Transverse colon (tissue), 4 donors: ENCODE results near the gene ZNF786. TPM values are rescaled to one million over a fixed set of nuclear protein-coding genes. Genes with fewer than 3 reads are reported as not detected.

Experiments used
- DNase-seq: peaks from one replicate; pipeline ENCODE4 v3.0.0-alpha.2; 2019
- H3K27ac ChIP-seq, 4 donors: fragments of 200-600 bp; sonication (generic); 2 replicates each; pipeline ENCODE4 v1.5.1; 2016 to 2018; ENCODE audit warnings: inconsistent platforms in 4 of 4
- H3K27me3 ChIP-seq: fragments of 200-600 bp; sonication (generic); 2 replicates; pipeline ENCODE4 v1.5.1; 2017; ENCODE audit warnings: inconsistent platforms
- H3K36me3 ChIP-seq, 4 donors: fragments of 200-600 bp; sonication (generic); 2 replicates each; pipeline ENCODE4 v1.5.1; 2017 to 2019; ENCODE audit warnings: inconsistent platforms in 4 of 4
- H3K4me1 ChIP-seq, 4 donors: fragments of 200-600 bp; sonication (generic); 2 replicates each; pipeline ENCODE4 v1.5.1; 2017 to 2020; ENCODE audit warnings: inconsistent platforms in 4 of 4
- H3K4me3 ChIP-seq, 4 donors: fragments of 200-600 bp; sonication (generic); 1 replicate in 1 of 4; 2 replicates in 3 of 4; pipeline versions ENCODE4 v1.5.1 to v1.6.1; 2017 to 2019; ENCODE audit warnings: inconsistent platforms in 4 of 4
- H3K9me3 ChIP-seq, 2 donors: fragments of 200-600 bp; sonication (generic); 2 replicates each; pipeline ENCODE4 v1.5.1; 2017 to 2019; ENCODE audit warnings: inconsistent platforms in 2 of 2
- CTCF ChIP-seq, 5 experiments: fragments of 200-600 bp in 3 of 5; fragments of 450-650 bp in 2 of 5; sonication (generic) in 3 of 5; IDR thresholded peaks; 1 replicate in 2 of 5; 2 replicates in 3 of 5; pipeline ENCODE4 v1.5.1; 2016 to 2017; ENCODE audit warnings: antibody characterized with exemption in 5 of 5, inconsistent platforms in 3 of 5, mild to moderate bottlenecking in 2 of 5, moderate library complexity in 1 of 5
- EP300 ChIP-seq: sonication (generic); formaldehyde crosslinking; IDR thresholded peaks from one replicate; pipeline ENCODE4 v1.6.1; 2017; ENCODE audit warnings: antibody characterized with exemption, low read depth
- POLR2A ChIP-seq: fragments of 450-650 bp; IDR thresholded peaks from one replicate; pipeline ENCODE4 v1.6.1; 2016; ENCODE audit warnings: antibody characterized with exemption, mild to moderate bottlenecking, moderate library complexity
- POLR2AphosphoS5 ChIP-seq, 3 donors: sonication (generic); formaldehyde crosslinking; IDR thresholded peaks; one replicate each; pipeline ENCODE4 v1.6.1; 2016; ENCODE audit warnings: antibody characterized with exemption in 3 of 3
- whole genome bisulfite sequencing, 2 donors: methylation state at CpG; one replicate each; pipeline ENCODE4 v1.1.5; 2018; ENCODE audit warnings: low coverage in 1 of 2; 5-methylcytosine and 5-hydroxymethylcytosine counted together
- in situ Hi-C, 4 donors: fragments of 200-750 bp; cut with MboI; loops; one replicate each; pipeline versions ENCODE4 v1.15.0 to v1.15.1; 2017; ENCODE audit warnings: low sequenced_read_pairs in 3 of 4, low pct_ligation_motif_present in 1 of 4, low pct_unique_long_range_greater_than_20kb in 1 of 4
- intact Hi-C: fragments of 100-400 bp; cut with DNase I; formaldehyde crosslinking; loops from one replicate; pipeline ENCODE4 v1.15.1; 2023; ENCODE audit warnings: low total_unique reads
- total RNA-seq, 4 donors: library from RNA; depleted of rRNA; stranded (reverse); fragments of >200 nt; gene quantifications; one replicate each; pipeline ENCODE4 v1.1.0, GENCODE V29; 2016

The ZNF786 gene
- total RNA-seq, 4 donors from 2014 or later: 4.0 to 5.2 (median 5.2) TPM

GRCh38 chr7:149109969-149110368 lies 19.5 kb upstream of the ZNF786 start:
- Histone ChIP-seq H3K4me3 (no peak overlapping the region), H3K27me3 (no peaks in the 10 kb centered on the region), H3K4me1 (no peaks in the 10 kb centered on the region), H3K36me3 (no peaks in the 10 kb centered on the region), H3K9me3 (no peaks in the 10 kb centered on the region), H3K27ac (no peak overlapping the region)
- in situ Hi-C loops (no loop called here), intact Hi-C loops (no loop called here)
- no peak for DNase-seq
- TF ChIP-seq POLR2AphosphoS5 (IDR thresholded peaks at IDR 0.05) (no peak), POLR2A (no peak), EP300 (no peak), CTCF (IDR thresholded peaks at IDR 0.05) (no peak)
- WGBS, 2 donors: 87 to 92% methylated on average over 5 to 12 of the region's 12 CpGs

- intact Hi-C loops (no loop called here), in situ Hi-C loops (no loop called here)
- WGBS, 2 donors: 98% methylated on average over 25 of the region's 25 CpGs; no CpG with 5 or more reads in 1 of the 2 donors
- H3K27ac ChIP-seq: no peak overlapping the region
- no peaks in the 10 kb centered on the region for H3K36me3 ChIP-seq
- TF ChIP-seq POLR2A: no peak
- TF ChIP-seq CTCF (IDR thresholded peaks at IDR 0.05): no peak
- TF ChIP-seq EP300: no peak
- TF ChIP-seq POLR2AphosphoS5 (IDR thresholded peaks at IDR 0.05): no peak
- H3K27me3 ChIP-seq: no peaks in the 10 kb centered on the region
- no peak overlapping the region for H3K4me3 ChIP-seq
- no peak for DNase-seq
- H3K9me3 ChIP-seq: no peaks in the 10 kb centered on the region
- H3K4me1 ChIP-seq: no peaks in the 10 kb centered on the region
These were observed 14.2 kb upstream of the ZNF786 start for GRCh38 chr7:149104749-149105148.

GRCh38 chr7:149104214-149104613 lies 13.7 kb upstream of the ZNF786 start:
- in situ Hi-C loops: no loop called here
- intact Hi-C loops: no loop called here
- WGBS, 2 donors: 98% methylated on average over 35 of the region's 35 CpGs; no CpG with 5 or more reads in 1 of the 2 donors

GRCh38 chr7:149103424-149103823 lies 12.9 kb upstream of the ZNF786 start:
- H3K36me3 ChIP-seq: no peaks in the 10 kb centered on the region
- no peaks in the 10 kb centered on the region for H3K9me3 ChIP-seq
- TF ChIP-seq CTCF (IDR thresholded peaks at IDR 0.05) (no peak), POLR2A (no peak), POLR2AphosphoS5 (IDR thresholded peaks at IDR 0.05) (no peak), EP300 (no peak)
- in situ Hi-C loops: no loop called here
- intact Hi-C loops: no loop called here
- no peak overlapping the region for H3K4me3 ChIP-seq
- no peak for DNase-seq
- no peak overlapping the region for H3K27ac ChIP-seq
- H3K27me3 ChIP-seq: no peaks in the 10 kb centered on the region
- H3K4me1 ChIP-seq: no peaks in the 10 kb centered on the region
- 92% methylated on average over 9 of the region's 9 CpGs; no CpG with 5 or more reads in 1 of the 2 donors for WGBS, 2 donors

More at GRCh38 chr7:149104214-149104613, 13.7 kb upstream of the ZNF786 start:
- H3K9me3 ChIP-seq: no peaks in the 10 kb centered on the region
- TF ChIP-seq EP300 (no peak), POLR2AphosphoS5 (IDR thresholded peaks at IDR 0.05) (no peak), CTCF (IDR thresholded peaks at IDR 0.05) (no peak), POLR2A (no peak)
- no peak for DNase-seq
- H3K27ac ChIP-seq: no peak overlapping the region
- no peaks in the 10 kb centered on the region for H3K27me3 ChIP-seq
- H3K36me3 ChIP-seq: no peaks in the 10 kb centered on the region
- H3K4me3 ChIP-seq: no peak overlapping the region
- no peaks in the 10 kb centered on the region for H3K4me1 ChIP-seq
